OCI-LY1 (cell line): ENCODE results near the gene CDH23.

ENCODE experiments used
- EZH2 ChIP-seq: fragments of 200-600 bp; sonication (generic), shearing (Covaris generic); IDR thresholded peaks from 2 replicates; pipeline ENCODE4 v1.8.0; 2017; ENCODE audit warnings: borderline replicate concordance, mixed run types, mild to moderate bottlenecking, antibody characterized with exemption, low read length, moderate library complexity, mixed read lengths
- TF ChIP-seq, protein P1 (sequence below): fragments of 200-600 bp; sonication (generic), shearing (Covaris generic); IDR thresholded peaks from 2 replicates; pipeline ENCODE4 v1.5.1; 2017; ENCODE audit warnings: mild to moderate bottlenecking, antibody characterized with exemption, low read length, moderate library complexity, mixed read lengths

GRCh38 chr10:71703577-71703976 lies 306.9 kb downstream of the CDH23 start:
- TF ChIP-seq, protein P1, sequence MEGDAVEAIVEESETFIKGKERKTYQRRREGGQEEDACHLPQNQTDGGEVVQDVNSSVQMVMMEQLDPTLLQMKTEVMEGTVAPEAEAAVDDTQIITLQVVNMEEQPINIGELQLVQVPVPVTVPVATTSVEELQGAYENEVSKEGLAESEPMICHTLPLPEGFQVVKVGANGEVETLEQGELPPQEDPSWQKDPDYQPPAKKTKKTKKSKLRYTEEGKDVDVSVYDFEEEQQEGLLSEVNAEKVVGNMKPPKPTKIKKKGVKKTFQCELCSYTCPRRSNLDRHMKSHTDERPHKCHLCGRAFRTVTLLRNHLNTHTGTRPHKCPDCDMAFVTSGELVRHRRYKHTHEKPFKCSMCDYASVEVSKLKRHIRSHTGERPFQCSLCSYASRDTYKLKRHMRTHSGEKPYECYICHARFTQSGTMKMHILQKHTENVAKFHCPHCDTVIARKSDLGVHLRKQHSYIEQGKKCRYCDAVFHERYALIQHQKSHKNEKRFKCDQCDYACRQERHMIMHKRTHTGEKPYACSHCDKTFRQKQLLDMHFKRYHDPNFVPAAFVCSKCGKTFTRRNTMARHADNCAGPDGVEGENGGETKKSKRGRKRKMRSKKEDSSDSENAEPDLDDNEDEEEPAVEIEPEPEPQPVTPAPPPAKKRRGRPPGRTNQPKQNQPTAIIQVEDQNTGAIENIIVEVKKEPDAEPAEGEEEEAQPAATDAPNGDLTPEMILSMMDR, result no peak
- TF ChIP-seq EZH2, result no peak
